HepG2 (cell line): ENCODE measurements around the gene RBBP5. TPM values are rescaled to one million over a fixed set of nuclear protein-coding genes. Genes with fewer than 3 reads are reported as not detected.

ENCODE experiments used
- ATAC-seq: fragments of 200-7000 bp; cut with Tn5 transposase; 3 replicates; pipeline ENCODE4 v1.9.1; 2020; ENCODE audit warnings: mild to moderate bottlenecking, moderate library complexity
- BruUV-seq: library from RNA; stranded (reverse); fragments of 400-500 nt; replicated peaks from 2 replicates; lab custom pipeline; 2021; lab: Mats Ljungman, UMichigan
- CTCF ChIA-PET: fragments of 300-600 bp; formaldehyde crosslinking; extraction: SDS; loops from one replicate; lab custom pipeline; 2021; ENCODE audit warnings: low total read pairs, inconsistent platforms, low intra/inter-chr PET ratio; lab: Yijun Ruan, JAX
- POLR2A ChIA-PET: fragments of 350-600 bp; sonication (Branson Sonifier 250); formaldehyde crosslinking; loops from one replicate; lab custom pipeline; 2020; ENCODE audit warnings: antibody characterized with exemption, inconsistent platforms; lab: Yijun Ruan, JAX
- DNase-seq: peaks from one replicate; pipeline ENCODE4 v3.0.0-alpha.2; 2015; ENCODE audit warnings: low spot score
- FAIRE-seq: peaks from 3 replicates; lab custom pipeline; 2011; peaks lifted over from hg19 to GRCh38; lab: Jason Lieb, UNC
- H2AFZ ChIP-seq: one replicate; pipeline ENCODE4 v1.6.1; 2011; ENCODE audit warnings: low read length, inconsistent platforms
- H3K27ac ChIP-seq: fragments of 300-600 bp; 3 replicates; pipeline ENCODE4 v1.8.0; 2011; ENCODE audit warnings: mixed run types, mild to moderate bottlenecking, mixed read lengths, low read length, inconsistent platforms; ENCODE audit not compliant: insufficient read depth; ENCODE audit errors: extremely low read length
- H3K27me3 ChIP-seq, 2 experiments: fragments of 200-600 bp in 1 of 2; 2 replicates in 1 of 2; 3 replicates in 1 of 2; pipeline versions ENCODE4 v1.6.0 to v1.8.0; 2011; ENCODE audit warnings: low read length in 2 of 2, mild to moderate bottlenecking in 2 of 2, moderate library complexity in 2 of 2, inconsistent platforms in 1 of 2; ENCODE audit not compliant: insufficient read depth in 2 of 2, control insufficient read depth in 1 of 2
- H3K36me3 ChIP-seq, 2 experiments: fragments of 200-600 bp in 1 of 2; replicated peaks in 1 of 2; 2 replicates in 1 of 2; 3 replicates in 1 of 2; pipeline versions ENCODE4 v1.5.1 to v1.8.0; 2011; ENCODE audit warnings: low read length in 2 of 2, inconsistent platforms in 1 of 2; ENCODE audit not compliant: insufficient read depth in 2 of 2, control insufficient read depth in 1 of 2
- H3K4me1 ChIP-seq: 2 replicates; pipeline ENCODE4 v1.5.1; 2012; ENCODE audit warnings: low read length, inconsistent platforms; ENCODE audit not compliant: insufficient read depth
- H3K4me2 ChIP-seq: 2 replicates; pipeline ENCODE4 v1.6.0; 2011; ENCODE audit warnings: low read depth, low read length, inconsistent platforms
- H3K4me3 ChIP-seq, 3 experiments: fragments of 200-600 bp in 1 of 3; sonication (generic), shearing (Covaris generic) in 1 of 3; replicated peaks in 1 of 3; 2 replicates each; pipeline ENCODE4 v1.5.1; 2011 to 2016; ENCODE audit warnings: low read length in 3 of 3, inconsistent platforms in 2 of 3, low read depth in 2 of 3, mild to moderate bottlenecking in 2 of 3, control low read depth in 1 of 3, mixed read lengths in 1 of 3; ENCODE audit not compliant: insufficient read depth in 1 of 3
- H3K79me2 ChIP-seq: one replicate; pipeline ENCODE4 v1.6.1; 2011; ENCODE audit warnings: low read length, inconsistent platforms; ENCODE audit not compliant: insufficient read depth
- H3K9ac ChIP-seq: 2 replicates; pipeline ENCODE4 v1.6.0; 2011; ENCODE audit warnings: mild to moderate bottlenecking, low read depth, low read length, inconsistent platforms; ENCODE audit not compliant: insufficient read depth
- H3K9me3 ChIP-seq: 2 replicates; pipeline ENCODE4 v1.5.1; 2012; ENCODE audit warnings: mild to moderate bottlenecking, low read length
- H4K20me1 ChIP-seq: 2 replicates; pipeline ENCODE4 v1.6.0; 2011; ENCODE audit warnings: inconsistent platforms, mild to moderate bottlenecking, low read length, moderate library complexity; ENCODE audit not compliant: insufficient read depth
- BATF2 ChIP-seq: sonication (generic); formaldehyde crosslinking; IDR thresholded peaks from 2 replicates; pipeline ENCODE4 v1.8.0; 2022; ENCODE audit warnings: mild to moderate bottlenecking, missing genetic modification reagents, moderate library complexity
- E2F5 ChIP-seq: sonication (generic); formaldehyde crosslinking; conservative IDR thresholded peaks from 2 replicates; pipeline ENCODE4 v1.4.0; 2020; ENCODE audit warnings: missing genetic modification reagents
- MATR3 ChIP-seq: sonication (generic); formaldehyde crosslinking; IDR thresholded peaks from 2 replicates; pipeline ENCODE4 v1.4.0; 2020; ENCODE audit warnings: missing genetic modification reagents
- RBAK ChIP-seq: sonication (generic); formaldehyde crosslinking; IDR thresholded peaks from 2 replicates; pipeline ENCODE4 v1.5.1; 2020; ENCODE audit warnings: mild to moderate bottlenecking, missing genetic modification reagents
- SMARCC2 ChIP-seq: fragments of 450-650 bp; IDR thresholded peaks from 2 replicates; pipeline ENCODE4 v1.6.1; 2017; ENCODE audit warnings: antibody characterized with exemption, mild to moderate bottlenecking
- XRCC5 ChIP-seq: fragments of 200-400 bp; formaldehyde crosslinking; optimal IDR thresholded peaks from 2 replicates; pipeline ENCODE3; 2017; ENCODE audit warnings: mild to moderate bottlenecking, low read length
- ZFX ChIP-seq: sonication (generic); formaldehyde crosslinking; IDR thresholded peaks from 2 replicates; pipeline ENCODE4 v1.4.0; 2020; ENCODE audit warnings: mild to moderate bottlenecking, low read depth, missing genetic modification reagents, moderate library complexity
- ZNF615 ChIP-seq: sonication (generic); formaldehyde crosslinking; IDR thresholded peaks from 2 replicates; pipeline ENCODE4 v1.5.0; 2020; ENCODE audit warnings: mild to moderate bottlenecking, missing genetic modification reagents, borderline replicate concordance
- ZNF766 ChIP-seq: sonication (generic); formaldehyde crosslinking; IDR thresholded peaks from 2 replicates; pipeline ENCODE4 v1.5.0; 2020; ENCODE audit warnings: missing genetic modification reagents, borderline replicate concordance
- ZUFSP ChIP-seq: sonication (generic); formaldehyde crosslinking; IDR thresholded peaks from 2 replicates; pipeline ENCODE4 v1.9.0; 2021; ENCODE audit warnings: missing genetic modification reagents, mild to moderate bottlenecking, borderline replicate concordance
- WGBS: methylation state at CpG from one replicate; pipeline ENCODE4 v1.1.6; 2017; ENCODE audit warnings: low lambda C conversion rate; 5-methylcytosine and 5-hydroxymethylcytosine counted together
- in situ Hi-C: cut with HindIII; loops from 2 replicates; pipeline ENCODE4 v1.10.0; 2017; ENCODE audit warnings: low pct_unique_long_range_greater_than_20kb; ENCODE audit not compliant: extremely low pct_ligation_motif_present
- intact Hi-C: fragments of 100-400 bp; cut with micrococcal nuclease; formaldehyde crosslinking; loops from one replicate; pipeline ENCODE4 v1.10.0; 2022; ENCODE audit not compliant: unreplicated experiment
- polyA plus RNA-seq, 8 experiments: library from polyadenylated mRNA; depleted of rRNA in 3 of 8; stranded (reverse) in 7 of 8; unstranded in 1 of 8; fragments of >200 nt; fragmentation: Illumina TruSeq in 4 of 8; extraction: Trizol in 4 of 8; gene quantifications; 2 replicates each; pipeline versions ENCODE4 v1.2.1 to v1.2.3, GENCODE V29; 2011 to 2016; ENCODE audit warnings: low read depth in 4 of 8, missing spikeins in 1 of 8, mixed read lengths in 1 of 8; ENCODE audit not compliant: insufficient read depth in 1 of 8
- total RNA-seq, 5 experiments: library from RNA; depleted of rRNA; stranded (reverse); fragments of >200 nt; fragmentation: Illumina TruSeq; extraction: Trizol; gene quantifications; 2 replicates each; pipeline ENCODE4 v1.2.3, GENCODE V29; 2016; ENCODE audit warnings: low read depth in 1 of 5

Gene RBBP5
- total and polyA plus RNA-seq, 2 of the 13 experiments (the other 11 are each of a cell fraction or from before 2014, with no cell fraction given) = 6.6 to 17.1 TPM

GRCh38 chr1:205047764-205048231 lies 74.0 kb downstream of the RBBP5 start (continued):
- TF ChIP-seq XRCC5 = no peak
- TF ChIP-seq, all 625 proteins: peak for 0

GRCh38 chr1:205046870-205047269 lies 74.9 kb downstream of the RBBP5 start:
- intact Hi-C loops (no loop called here), in situ Hi-C loops (no loop called here)
- ChIA-PET CTCF (no interaction called here), POLR2A (no interaction called here)
- H3K9me3 ChIP-seq = no peaks in the 10 kb centered on the region
- no peak overlapping the region for H2AFZ ChIP-seq
- no peaks in the 10 kb centered on the region for H3K4me1 ChIP-seq
- no CpG with 5 or more reads among the region's 4 CpGs for WGBS
- H3K4me3 ChIP-seq = no peak overlapping the region
- ATAC-seq = no peak
- no peak overlapping the region for H3K4me2 ChIP-seq
- no peak for FAIRE-seq
- no peaks in the 10 kb centered on the region for H4K20me1 ChIP-seq
- no peaks in the 10 kb centered on the region for H3K79me2 ChIP-seq
- H3K27ac ChIP-seq = no peak overlapping the region
- no peak for DNase-seq
- no peaks in the 10 kb centered on the region for H3K36me3 ChIP-seq
- BruUV-seq = no TSS peak
- peaks cover 3 to 32% of the 10 kb centered on the region in 2 experiments; a peak in 4 of 5 replicates for H3K27me3 ChIP-seq
- no peak overlapping the region for H3K9ac ChIP-seq
- TF ChIP-seq MATR3 (CRISPR knock-in tag) (no peak), E2F5 (no peak), BATF2 (no peak)

- WGBS = 19% methylated on average over 11 of the region's 11 CpGs
- no peak for ATAC-seq
- H3K27ac ChIP-seq = no peak overlapping the region
- H3K27me3 ChIP-seq = peaks cover 1 to 34% of the 10 kb centered on the region in 2 experiments; a peak in 3 of 5 replicates
- H3K79me2 ChIP-seq = no peaks in the 10 kb centered on the region
- ChIA-PET CTCF (no interaction called here), POLR2A (no interaction called here)
- no peak overlapping the region for H2AFZ ChIP-seq
- no peaks in the 10 kb centered on the region for H3K9me3 ChIP-seq
- H3K4me1 ChIP-seq = no peaks in the 10 kb centered on the region
- in situ Hi-C loops = no loop called here
- H3K9ac ChIP-seq = no peak overlapping the region
- DNase-seq = no peak
- no peak overlapping the region for H3K4me3 ChIP-seq
- H4K20me1 ChIP-seq = no peaks in the 10 kb centered on the region
- no TSS peak for BruUV-seq
- H3K4me2 ChIP-seq = no peak overlapping the region
- no peaks in the 10 kb centered on the region for H3K36me3 ChIP-seq
- no peak for FAIRE-seq
- intact Hi-C loops = no loop called here
- TF ChIP-seq RBAK (CRISPR knock-in tag) (no peak), ZFX (CRISPR knock-in tag) (no peak), ZUFSP (CRISPR knock-in tag) (no peak), ZNF615 (CRISPR knock-in tag) (no peak), SMARCC2 (no peak), ZNF766 (CRISPR knock-in tag) (no peak)
Measured at GRCh38 chr1:205045146-205045545, 76.6 kb downstream of the RBBP5 start.
